HL-60/S4 (cell line): ENCODE measurements around the gene KRT33A.
"Not testable (repeated sequence)": the region's sequence is repeated elsewhere in the genome, so short reads cannot be mapped to it uniquely, and the experiment has no call there.

ENCODE experiments used
- in situ Hi-C: fragments of 300-500 bp; cut with MboI; formaldehyde crosslinking; loops from 2 replicates; pipeline ENCODE4 v1.14.3; 2022; ENCODE audit warnings: low sequenced_read_pairs

Gene KRT33A

DNA sequence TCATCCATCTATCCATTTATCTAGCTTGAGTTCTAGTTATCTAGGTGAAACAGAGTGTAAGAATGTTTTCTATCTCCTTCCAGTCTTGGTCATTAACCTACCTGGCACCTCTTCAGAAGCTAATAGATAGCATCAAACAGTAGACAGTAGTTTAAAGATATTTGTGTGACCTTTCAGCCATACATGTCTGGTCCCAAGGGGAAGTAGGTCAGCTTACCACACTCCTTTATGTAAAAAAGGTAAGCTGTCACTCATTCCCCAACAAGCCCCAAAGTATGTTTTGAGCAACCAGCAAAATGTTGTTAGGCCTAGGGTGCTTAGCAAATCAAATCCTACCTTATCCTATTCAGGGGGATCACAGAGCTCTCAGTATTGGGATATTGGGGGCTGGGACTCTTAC is 15.4 kb upstream of the KRT33A start:
- in situ Hi-C loops: no loop called here

- in situ Hi-C loops: no loop called here
Observed at GRCh38 chr17:41363881-41364280, 13.3 kb upstream of the KRT33A start.

DNA sequence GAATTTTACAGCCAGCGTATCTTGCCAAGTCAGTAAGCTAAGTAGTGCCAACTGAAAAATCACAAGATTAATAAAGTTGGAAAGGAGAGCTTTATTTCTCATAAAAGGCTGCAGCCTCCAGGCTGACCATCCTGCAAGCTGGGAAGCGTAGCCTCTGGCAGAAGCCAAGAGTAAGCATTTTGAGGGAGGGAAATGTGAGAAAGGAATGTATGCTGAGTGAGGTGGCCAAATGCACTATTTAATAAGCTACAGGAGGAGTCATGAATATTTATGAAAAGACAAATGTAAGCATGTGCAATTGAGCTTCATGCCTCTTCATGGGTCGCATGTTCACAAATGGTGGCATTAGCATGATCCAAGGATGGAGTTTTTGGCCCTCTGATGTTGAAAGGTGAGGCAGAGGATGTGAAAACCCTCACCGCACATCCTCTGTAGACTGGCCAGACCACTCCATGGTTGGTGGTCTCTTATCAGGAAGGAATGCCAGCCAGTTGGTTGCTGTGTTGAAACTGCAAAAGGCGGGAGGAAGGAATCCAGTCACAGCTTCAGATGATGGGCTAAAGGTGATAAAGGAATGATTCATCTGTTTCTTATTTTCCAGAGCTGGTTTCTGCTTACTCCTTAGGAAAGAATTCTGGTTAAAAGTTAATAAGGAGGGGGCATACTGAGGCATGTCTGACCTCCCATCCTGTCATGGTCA is 9.8 kb upstream of the KRT33A start:
- in situ Hi-C loops: no loop called here

GRCh38 chr17:41354536-41354935 is 3.9 kb upstream of the KRT33A start:
- in situ Hi-C loops: no loop called here

- in situ Hi-C loops: no loop called here
Observed at GRCh38 chr17:41352597-41353366, 2.2 kb upstream of the KRT33A start.

GRCh38 chr17:41351177-41351576 is 549 bp upstream of the KRT33A start:
- in situ Hi-C loops: no loop called here

DNA sequence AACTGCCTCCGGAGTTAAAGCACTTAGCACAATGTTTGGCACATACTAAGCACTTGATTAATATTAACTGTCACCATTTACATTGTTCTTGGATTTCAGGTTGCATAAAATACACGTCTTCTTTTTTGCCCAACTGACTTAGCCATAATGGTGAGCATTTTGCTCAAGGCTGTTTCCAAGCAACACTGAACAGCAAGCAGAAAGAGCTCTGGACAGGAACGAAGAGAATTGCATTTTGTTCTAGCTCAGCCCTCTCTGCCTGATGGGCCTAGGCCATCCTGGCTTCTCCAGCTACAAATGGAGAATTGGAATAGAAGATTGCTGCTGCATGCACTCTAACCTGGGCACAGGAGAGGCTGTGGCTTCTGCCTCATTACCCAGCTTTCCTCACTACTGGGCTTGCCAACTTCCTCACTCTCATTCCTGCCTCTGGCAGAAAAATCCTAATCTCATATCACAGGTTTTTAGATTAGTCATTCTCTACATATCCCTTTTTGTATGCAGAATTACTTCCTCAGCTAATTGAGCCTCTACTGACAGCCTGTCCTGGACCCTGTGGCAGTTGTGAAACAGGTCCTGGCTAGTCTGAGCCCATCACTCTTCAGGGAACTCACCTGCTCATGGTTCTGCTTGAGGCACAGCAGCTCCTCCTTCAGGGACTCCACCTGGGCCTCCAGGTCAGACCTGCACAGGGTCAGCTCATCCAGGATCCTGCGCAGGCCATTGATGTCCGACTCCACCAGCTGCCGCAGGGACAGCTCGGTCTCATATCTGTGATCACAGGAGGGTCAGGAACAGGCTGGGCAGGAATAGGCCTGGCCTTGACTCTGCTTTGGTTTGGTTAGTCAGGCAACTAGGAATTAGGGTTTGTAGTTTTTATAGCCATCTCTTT is 2.5 kb downstream of the KRT33A start:
- in situ Hi-C loops: no loop called here

GRCh38 chr17:41346421-41346820 is 4.2 kb downstream of the KRT33A start:
- in situ Hi-C loops: not testable (repeated sequence)

GRCh38 chr17:41345992-41346391 is 4.6 kb downstream of the KRT33A start:
- in situ Hi-C loops: no loop called here

DNA sequence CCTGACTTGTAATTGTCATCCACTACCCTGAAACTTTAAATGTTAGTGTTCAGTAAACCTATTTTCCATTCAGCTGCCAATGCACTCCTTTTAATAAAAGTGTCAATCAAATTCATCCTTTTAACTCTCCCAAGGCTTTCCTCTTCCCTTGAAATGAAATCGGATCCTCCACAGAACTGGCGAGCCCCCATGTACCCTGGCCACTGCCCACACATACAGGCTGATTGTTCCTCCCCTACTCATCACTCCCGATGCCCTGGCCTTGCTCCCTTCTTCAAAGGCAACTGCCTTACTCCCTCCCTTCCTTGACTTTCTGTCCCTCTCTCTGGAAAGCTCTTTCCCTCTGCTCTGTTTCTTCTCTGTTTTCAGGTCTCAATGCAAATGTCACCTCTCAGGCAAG is 7.6 kb downstream of the KRT33A start:
- in situ Hi-C loops: no loop called here

DNA sequence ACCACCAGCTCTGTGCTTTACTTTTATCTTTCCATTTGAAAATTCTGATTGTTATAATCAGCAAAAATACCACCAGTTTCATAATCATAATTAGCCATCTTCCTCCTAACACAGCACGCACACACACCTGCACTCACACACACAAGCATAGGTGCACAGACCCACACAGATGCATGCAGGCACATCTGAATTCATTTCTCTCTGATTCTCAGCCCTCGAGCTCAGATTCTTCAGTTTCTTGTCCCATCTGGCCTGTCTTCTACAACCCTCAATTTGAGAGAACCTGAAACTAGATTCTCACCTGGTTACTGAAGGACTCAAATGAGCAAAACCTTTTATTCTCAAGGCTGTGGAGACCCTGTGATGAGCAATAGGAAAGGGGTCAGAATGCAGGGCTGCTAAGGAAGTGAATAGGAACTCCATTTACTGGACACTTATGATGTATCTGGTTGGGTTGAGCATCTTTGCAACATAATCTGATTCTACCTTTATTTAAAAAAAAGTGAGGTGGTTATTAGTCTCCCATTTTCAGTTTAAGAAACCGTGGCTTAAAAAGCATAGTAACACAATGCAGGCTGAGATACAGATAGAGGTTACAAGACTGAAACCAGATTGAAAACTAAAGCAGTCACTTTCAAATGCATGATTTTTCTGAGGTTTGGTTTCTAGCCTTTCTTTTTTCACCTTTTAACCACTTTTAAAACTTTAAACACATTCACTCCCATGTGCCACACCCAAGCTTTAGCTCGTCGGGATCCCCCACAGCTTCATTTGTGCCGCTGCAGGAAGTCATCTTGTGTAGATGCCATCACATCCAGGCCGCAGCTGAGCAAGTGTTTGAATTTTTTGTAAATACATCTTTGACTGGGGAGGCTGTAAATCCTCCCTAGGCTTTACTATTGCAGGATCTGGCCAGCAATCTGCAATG is 9.4 kb downstream of the KRT33A start:
- in situ Hi-C loops: no loop called here

DNA sequence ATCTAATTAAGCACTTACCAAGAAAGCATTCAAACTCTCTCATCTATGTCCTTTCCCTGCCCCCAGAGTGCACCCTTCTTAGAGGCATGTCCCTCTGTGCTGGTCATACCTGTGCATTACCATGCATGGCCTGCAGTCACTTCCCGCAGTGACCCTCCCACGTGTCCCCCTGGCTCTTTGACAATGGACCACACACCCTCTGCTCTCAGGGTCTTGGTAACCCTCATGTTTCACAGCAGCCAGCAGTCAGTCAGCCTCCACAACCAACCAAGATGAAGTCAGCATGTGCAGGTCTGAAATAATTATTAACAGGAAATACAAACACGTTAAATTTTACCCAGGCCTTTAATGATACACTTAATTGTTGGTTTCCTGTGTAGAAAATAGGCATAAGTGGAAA is 10.1 kb downstream of the KRT33A start:
- in situ Hi-C loops: no loop called here

GRCh38 chr17:41339571-41340172 is 11.0 kb downstream of the KRT33A start:
- in situ Hi-C loops: no loop called here

GRCh38 chr17:41338961-41339485 is 11.6 kb downstream of the KRT33A start:
- in situ Hi-C loops: no loop called here

GRCh38 chr17:41335747-41336146 is 14.9 kb downstream of the KRT33A start:
- in situ Hi-C loops: no loop called here

DNA sequence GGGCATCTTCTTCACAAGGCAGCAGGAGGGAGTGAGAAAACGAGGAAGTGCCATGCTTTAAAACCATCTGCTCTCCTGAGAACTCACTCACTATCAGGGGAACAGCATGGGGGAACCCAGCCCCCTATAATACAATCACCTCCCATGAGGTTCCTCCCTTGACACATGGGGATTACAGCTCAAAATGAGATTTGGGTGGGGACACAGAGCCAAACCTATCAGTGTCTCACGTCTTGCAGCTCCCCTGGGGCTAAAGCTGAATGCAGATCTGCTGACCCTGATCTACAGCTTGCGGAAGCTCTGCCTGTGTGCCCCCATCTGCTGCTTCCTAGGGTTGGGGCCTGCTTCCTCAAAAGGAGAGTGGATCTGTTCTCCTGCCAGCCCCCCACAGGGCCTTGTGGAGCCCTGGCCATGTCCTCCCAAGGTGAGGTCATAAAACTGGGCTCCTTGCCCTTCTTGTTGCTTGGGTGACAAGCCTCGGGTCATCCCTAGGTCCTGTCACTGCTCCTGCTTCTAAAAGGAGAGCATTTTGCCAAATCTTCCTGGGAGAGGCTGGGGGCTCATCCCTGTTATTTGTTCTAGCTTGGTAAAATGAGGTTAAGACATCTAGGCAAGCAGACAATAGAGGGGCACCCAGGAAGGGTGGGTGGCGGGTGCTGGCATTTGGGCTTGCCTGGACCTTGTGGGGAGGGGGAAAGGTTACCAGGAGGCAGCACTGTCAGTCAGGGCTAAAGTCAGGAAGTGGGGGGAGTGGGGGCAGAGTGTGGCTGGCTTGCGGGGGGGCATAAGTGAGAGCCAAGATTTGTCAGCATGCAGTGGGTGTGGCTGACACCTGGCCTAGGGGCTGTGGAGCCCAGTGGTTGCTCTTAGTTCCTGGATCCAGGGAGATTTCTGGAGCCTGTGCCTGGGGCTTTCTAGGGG is 16.0 kb downstream of the KRT33A start:
- in situ Hi-C loops: no loop called here

- in situ Hi-C loops: no loop called here
Observed at GRCh38 chr17:41333836-41334235, 16.8 kb downstream of the KRT33A start.

- in situ Hi-C loops: no loop called here
Observed at GRCh38 chr17:41333098-41333497, 17.5 kb downstream of the KRT33A start.

DNA sequence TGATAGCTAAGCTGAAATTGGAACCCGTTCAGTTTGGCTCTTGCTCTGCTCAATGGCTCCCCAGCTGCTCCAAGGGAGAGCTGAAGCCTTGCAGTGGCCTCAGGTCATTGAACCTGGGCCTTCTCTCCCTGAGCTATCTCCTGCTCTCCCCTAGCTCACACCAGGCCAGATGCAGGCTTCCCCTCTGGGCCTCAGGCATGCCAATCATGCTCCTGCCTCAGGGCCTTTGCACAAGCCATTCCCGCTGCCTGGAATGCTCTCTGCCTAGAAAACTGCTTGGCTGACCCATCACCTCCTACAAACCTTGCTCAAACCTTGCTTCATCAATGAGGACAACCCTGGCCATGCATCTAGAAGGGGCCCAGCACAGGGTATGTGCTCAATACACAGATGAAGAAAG is 18.4 kb downstream of the KRT33A start:
- in situ Hi-C loops: no loop called here
